Ascending aorta (tissue), 2 donors: Measurements from ENCODE around the gene TRIM25. TPM values are rescaled to one million over a fixed set of nuclear protein-coding genes. Genes with fewer than 3 reads are reported as not detected.

Source experiments
- DNase-seq, 2 donors: peaks; one replicate each; pipeline ENCODE4 v3.0.0-alpha.2; 2019; ENCODE audit warnings: low spot score in 2 of 2
- H3K27ac ChIP-seq, 2 donors: fragments of 200-600 bp; sonication (generic); one replicate each; pipeline ENCODE4 v1.5.1; 2016 to 2017; ENCODE audit warnings: mild to moderate bottlenecking in 1 of 2
- H3K27me3 ChIP-seq: fragments of 200-600 bp; sonication (generic); one replicate; pipeline ENCODE4 v1.5.1; 2017
- H3K36me3 ChIP-seq, 2 donors: fragments of 200-600 bp; sonication (generic); one replicate each; pipeline ENCODE4 v1.5.1; 2016
- H3K4me1 ChIP-seq, 2 donors: fragments of 200-600 bp; sonication (generic); one replicate each; pipeline ENCODE4 v1.5.1; 2016 to 2017; ENCODE audit warnings: mild to moderate bottlenecking in 1 of 2
- H3K4me3 ChIP-seq, 2 donors: fragments of 200-600 bp; sonication (generic); one replicate each; pipeline ENCODE4 v1.5.1; 2016 to 2017; ENCODE audit warnings: mild to moderate bottlenecking in 1 of 2
- H3K9me3 ChIP-seq, 2 donors: fragments of 200-600 bp; sonication (generic); one replicate each; pipeline ENCODE4 v1.5.1; 2016
- intact Hi-C: fragments of 100-400 bp; cut with DNase I; formaldehyde crosslinking; loops from one replicate; pipeline ENCODE4 v1.15.1; 2023
- total RNA-seq: library from RNA; depleted of rRNA; stranded (reverse); fragments of >200 nt; gene quantifications from one replicate; pipeline ENCODE4 v1.1.0, GENCODE V29; 2016
- TF ChIP-seq, protein P1 (sequence below), 3 experiments: fragments of 200-600 bp in 2 of 3; fragments of 450-650 bp in 1 of 3; sonication (generic) in 2 of 3; IDR thresholded peaks; one replicate each; pipeline ENCODE4 v1.5.1; 2016 to 2019; ENCODE audit warnings: antibody characterized with exemption in 3 of 3, mild to moderate bottlenecking in 1 of 3, moderate library complexity in 1 of 3

The TRIM25 gene
- total RNA-seq, 1 donor from 2014 or later: 65.3 TPM

GRCh38 chr17:56847106-56847505 is 66.7 kb downstream of the TRIM25 start:
- Histone ChIP-seq H3K27ac (no peak overlapping the region), H3K4me1 (peaks cover 0 to 3% of the 10 kb centered on the region in 2 donors), H3K9me3 (no peaks in the 10 kb centered on the region), H3K27me3 (no peaks in the 10 kb centered on the region), H3K4me3 (no peak overlapping the region), H3K36me3 (peaks cover 7 to 39% of the 10 kb centered on the region in 2 donors)
- TF ChIP-seq, protein P1, sequence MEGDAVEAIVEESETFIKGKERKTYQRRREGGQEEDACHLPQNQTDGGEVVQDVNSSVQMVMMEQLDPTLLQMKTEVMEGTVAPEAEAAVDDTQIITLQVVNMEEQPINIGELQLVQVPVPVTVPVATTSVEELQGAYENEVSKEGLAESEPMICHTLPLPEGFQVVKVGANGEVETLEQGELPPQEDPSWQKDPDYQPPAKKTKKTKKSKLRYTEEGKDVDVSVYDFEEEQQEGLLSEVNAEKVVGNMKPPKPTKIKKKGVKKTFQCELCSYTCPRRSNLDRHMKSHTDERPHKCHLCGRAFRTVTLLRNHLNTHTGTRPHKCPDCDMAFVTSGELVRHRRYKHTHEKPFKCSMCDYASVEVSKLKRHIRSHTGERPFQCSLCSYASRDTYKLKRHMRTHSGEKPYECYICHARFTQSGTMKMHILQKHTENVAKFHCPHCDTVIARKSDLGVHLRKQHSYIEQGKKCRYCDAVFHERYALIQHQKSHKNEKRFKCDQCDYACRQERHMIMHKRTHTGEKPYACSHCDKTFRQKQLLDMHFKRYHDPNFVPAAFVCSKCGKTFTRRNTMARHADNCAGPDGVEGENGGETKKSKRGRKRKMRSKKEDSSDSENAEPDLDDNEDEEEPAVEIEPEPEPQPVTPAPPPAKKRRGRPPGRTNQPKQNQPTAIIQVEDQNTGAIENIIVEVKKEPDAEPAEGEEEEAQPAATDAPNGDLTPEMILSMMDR (IDR thresholded peaks at IDR 0.05): no peak
- DNase-seq: no peak
- intact Hi-C loops: no loop called here

DNA sequence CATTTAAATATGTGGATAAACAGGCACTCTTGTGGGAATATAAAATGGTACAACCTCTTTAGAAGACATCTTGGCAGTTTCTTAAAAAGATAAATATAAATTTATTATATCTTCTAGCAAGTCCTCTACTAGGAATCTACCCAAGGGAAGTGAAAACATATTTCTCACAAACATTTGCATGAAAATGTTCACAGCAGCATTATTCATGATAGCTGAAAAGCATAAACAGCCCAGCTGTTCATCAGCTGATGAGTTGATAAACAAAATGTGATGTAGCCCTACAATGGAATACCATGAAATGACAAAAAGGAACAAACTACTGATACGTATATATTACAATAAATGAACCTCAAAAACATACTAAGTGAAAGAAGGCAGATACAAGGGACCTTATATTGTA is 67.9 kb downstream of the TRIM25 start:
- H3K4me1 ChIP-seq: peaks cover 0 to 3% of the 10 kb centered on the region in 2 donors
- TF ChIP-seq, protein P1 (IDR thresholded peaks at IDR 0.05): no peak
- DNase-seq: no peak
- intact Hi-C loops: no loop called here
- H3K27me3 ChIP-seq: no peaks in the 10 kb centered on the region
- H3K27ac ChIP-seq: no peak overlapping the region
- H3K36me3 ChIP-seq: peaks cover 7 to 33% of the 10 kb centered on the region in 2 donors
- no peaks in the 10 kb centered on the region for H3K9me3 ChIP-seq
- H3K4me3 ChIP-seq: no peak overlapping the region

GRCh38 chr17:56842577-56842976 is 71.3 kb downstream of the TRIM25 start:
- Histone ChIP-seq H3K36me3 (peaks cover 0 to 3% of the 10 kb centered on the region in 2 donors), H3K4me3 (no peak overlapping the region), H3K9me3 (no peaks in the 10 kb centered on the region), H3K27me3 (no peaks in the 10 kb centered on the region), H3K4me1 (peaks cover 0 to 3% of the 10 kb centered on the region in 2 donors), H3K27ac (no peak overlapping the region)
- no peak for DNase-seq
- intact Hi-C loops: no loop called here
- TF ChIP-seq, protein P1 (IDR thresholded peaks at IDR 0.05): no peak

- intact Hi-C loops: loop anchor here (10.0 kb wide), 3 partner anchors 246 to 1574 kb away; partner anchors contain the start of genes AKAP1, HLF and TMEM100
- Histone ChIP-seq H3K4me3 (no peak overlapping the region), H3K27ac (no peak overlapping the region), H3K4me1 (peaks cover 0 to 14% of the 10 kb centered on the region in 2 donors), H3K27me3 (no peaks in the 10 kb centered on the region), H3K9me3 (no peaks in the 10 kb centered on the region), H3K36me3 (no peaks in the 10 kb centered on the region)
- no peak for DNase-seq
- TF ChIP-seq, protein P1 (IDR thresholded peaks at IDR 0.05): no peak
Measured at GRCh38 chr17:56838687-56839086, 75.2 kb downstream of the TRIM25 start.

Other genes starting within 250 kb of the TRIM25 start
- gene C17orf67, start 80.1 kb downstream of the TRIM25 start, total RNA-seq: 10.1 TPM
- gene DGKE, start 79.9 kb downstream of the TRIM25 start, total RNA-seq: 85.0 TPM
- gene COIL, start 47.0 kb upstream of the TRIM25 start, total RNA-seq: 4.8 TPM
- 76.2 TPM for gene SCPEP1, start 64.1 kb upstream of the TRIM25 start, total RNA-seq
- 127 TPM for gene AKAP1, start 171.2 kb upstream of the TRIM25 start, total RNA-seq